Stimulated activated CD8-positive, alpha-beta memory T cell treated with anti-CD3 and anti-CD28 coated beads, Interleukin-15, amount 100 ng/mL, for 24 hours (primary cell): ENCODE results near the gene ZBTB7A.

Experiments
- DNase-seq: peaks from one replicate; pipeline ENCODE4 v3.0.0-alpha.2; 2020; ENCODE audit warnings: low read depth

ZBTB7A gene

GRCh38 chr19:4054441-4055208 is 12.1 kb downstream of the ZBTB7A start:
- DNase-seq: no peak

- no peak for DNase-seq
Observed at GRCh38 chr19:4053423-4054324, 13.0 kb downstream of the ZBTB7A start.

GRCh38 chr19:4052993-4053422 is 13.7 kb downstream of the ZBTB7A start:
- DNase-seq: no peak

- no peak for DNase-seq
Observed at GRCh38 chr19:4052114-4052992, 14.3 kb downstream of the ZBTB7A start.

GRCh38 chr19:4051175-4052101 is 15.3 kb downstream of the ZBTB7A start:
- no peak for DNase-seq

- no peak for DNase-seq
Observed at GRCh38 chr19:4049432-4049831, 17.3 kb downstream of the ZBTB7A start.

- DNase-seq: no peak
Observed at GRCh38 chr19:4046946-4047683, 19.6 kb downstream of the ZBTB7A start.

- no peak for DNase-seq
Observed at GRCh38 chr19:4046362-4046691, 20.4 kb downstream of the ZBTB7A start.

GRCh38 chr19:4045597-4046361 is 20.9 kb downstream of the ZBTB7A start:
- no peak for DNase-seq

GRCh38 chr19:4044990-4045465 is 21.7 kb downstream of the ZBTB7A start:
- DNase-seq: no peak

- DNase-seq: no peak
Observed at GRCh38 chr19:4043966-4044715, 22.6 kb downstream of the ZBTB7A start.

- DNase-seq: no peak
Observed at GRCh38 chr19:4043401-4043800, 23.3 kb downstream of the ZBTB7A start.

- DNase-seq: no peak
Observed at GRCh38 chr19:4042731-4043082, 24.0 kb downstream of the ZBTB7A start.

GRCh38 chr19:4042064-4042730 is 24.5 kb downstream of the ZBTB7A start:
- DNase-seq: no peak

- no peak for DNase-seq
Observed at GRCh38 chr19:4038661-4039423, 27.9 kb downstream of the ZBTB7A start.

- DNase-seq: no peak
Observed at GRCh38 chr19:4038057-4038456, 28.6 kb downstream of the ZBTB7A start.

GRCh38 chr19:4037301-4037949 is 29.3 kb downstream of the ZBTB7A start:
- DNase-seq: no peak
